ENCODE data around the gene OPN1SW.

OPN1SW gene

GRCh38 chr7:128792471-128793180, 17.0 kb upstream of the OPN1SW start:
- DNase-seq = peak in 1 of 2 experiments; percentile 15

DNA sequence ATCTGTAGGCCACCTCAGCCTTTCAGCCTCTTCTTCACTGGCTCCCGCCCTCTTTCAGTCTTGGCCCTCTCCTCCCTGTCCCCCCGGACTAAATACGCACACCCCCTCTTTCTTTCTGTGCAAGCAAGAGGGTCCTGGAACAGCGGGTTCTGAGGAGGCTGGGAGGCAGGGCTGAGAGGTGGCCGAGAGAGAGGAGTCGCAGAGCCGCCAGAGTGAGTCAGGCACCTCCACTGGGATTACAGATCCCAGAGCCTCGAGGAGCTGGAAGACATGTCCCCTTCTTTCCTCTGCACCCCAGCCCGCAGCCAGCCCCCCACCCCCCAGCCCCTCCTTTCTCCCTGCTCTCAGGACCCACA, 16.4 kb upstream of the OPN1SW start:
- DNase-seq = no peak

DNA sequence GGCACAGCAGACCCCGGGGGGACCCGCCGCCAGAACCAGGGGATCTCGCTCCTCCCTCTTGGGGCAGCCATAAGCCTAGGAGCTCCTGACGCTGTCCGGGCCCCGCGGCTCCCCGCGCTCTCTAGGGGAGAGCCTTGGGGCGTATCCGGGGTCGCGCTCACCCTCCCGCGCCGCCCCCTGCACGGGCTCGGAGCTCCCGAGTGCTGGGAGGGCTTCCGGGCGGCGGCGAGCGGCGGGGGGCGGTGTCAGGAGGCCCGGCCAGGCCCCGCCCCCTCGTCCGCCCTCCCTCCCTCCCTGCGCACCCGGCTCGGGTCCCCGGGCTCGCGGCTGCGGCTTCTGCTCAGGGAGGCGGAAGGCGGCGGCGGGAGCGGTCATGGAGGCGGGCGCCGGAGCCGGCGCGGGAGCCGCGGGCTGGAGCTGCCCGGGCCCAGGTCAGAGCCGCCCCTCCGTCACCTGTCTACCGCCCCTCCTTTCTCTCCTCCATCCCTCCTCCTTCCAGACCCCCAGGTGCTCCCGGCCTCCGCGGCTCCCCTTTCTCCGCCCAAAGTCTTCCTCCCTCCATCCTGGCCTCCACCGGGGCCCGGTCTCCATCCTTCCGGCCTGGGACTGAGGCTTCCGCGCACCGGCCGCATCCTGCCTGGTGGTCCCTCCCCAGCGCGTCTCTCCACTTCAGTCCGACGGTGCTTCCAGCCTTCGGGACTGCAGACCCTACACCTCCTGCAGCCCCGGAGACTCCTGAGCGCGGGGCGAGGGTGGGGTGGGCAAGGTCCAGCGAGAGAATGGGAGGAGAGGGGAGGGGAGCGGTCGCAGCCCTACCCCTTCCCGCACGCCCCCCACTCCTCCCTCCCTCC, 15.8 kb upstream of the OPN1SW start, which contains the start of gene CCDC136:
Gene CCDC136, plus strand, starts transcription at position 848 of the 851 bp plus-strand sequence. CDS start 444 bp downstream, outside the sequence.
- peak in 1 of 2 experiments; percentile 52 for DNase-seq

DNA sequence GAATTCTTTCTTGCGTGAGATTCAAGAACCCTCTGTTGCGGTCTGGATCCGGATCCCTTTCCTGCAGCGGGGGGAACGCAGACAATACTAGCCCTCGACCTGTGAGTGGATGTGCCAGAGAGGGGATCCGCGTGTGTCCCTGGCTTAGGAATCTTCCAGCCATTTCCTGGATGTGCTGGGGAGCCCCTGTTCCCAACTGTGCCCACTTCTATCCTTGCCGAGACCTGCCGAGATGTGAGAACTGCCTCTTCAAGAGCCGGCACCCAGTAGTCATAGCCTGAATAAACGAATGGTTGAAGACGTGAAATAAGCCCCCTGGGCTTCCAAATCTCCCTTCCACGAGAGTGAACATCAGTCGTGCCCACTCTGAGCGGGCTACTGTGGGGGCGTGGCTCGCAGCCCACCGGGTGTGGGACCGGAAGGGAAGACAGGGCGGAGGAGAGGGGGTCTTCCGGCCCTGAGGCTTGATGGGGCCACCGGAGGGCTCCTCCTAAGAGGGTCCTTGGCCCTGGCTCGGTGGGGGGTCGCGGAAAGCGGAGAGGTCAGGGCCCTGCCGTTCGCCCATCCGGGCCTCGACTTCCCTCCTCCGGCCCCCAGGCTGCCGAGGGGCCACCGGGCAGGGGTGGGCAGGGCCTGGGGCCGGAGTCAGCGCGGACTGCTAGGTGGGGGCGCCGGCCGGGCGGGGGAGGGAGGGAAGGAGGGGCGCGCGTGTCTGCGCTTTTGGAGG, 14.9 kb upstream of the OPN1SW start:
- DNase-seq = no peak

GRCh38 chr7:128788446-128789412, 13.1 kb upstream of the OPN1SW start:
- DNase-seq = no peak

DNA sequence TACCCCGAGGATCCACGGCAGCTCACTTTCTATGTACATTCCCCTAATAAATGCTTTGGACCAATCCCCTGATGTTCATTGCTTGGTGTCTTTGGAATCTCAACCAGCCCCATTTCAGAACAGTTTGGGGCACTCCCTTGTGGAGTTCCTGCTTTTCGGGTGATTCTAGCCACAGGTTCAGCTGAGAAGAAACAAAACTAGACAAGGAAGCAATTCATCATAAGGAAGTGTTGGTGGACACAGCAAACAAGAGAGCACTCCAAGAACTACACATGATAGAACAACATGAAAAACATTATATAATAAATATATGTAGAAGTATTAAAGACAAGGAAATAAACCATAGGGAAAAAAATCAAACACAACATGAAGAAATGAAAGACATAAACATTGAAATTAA, 10.1 kb upstream of the OPN1SW start:
- DNase-seq = no peak

GRCh38 chr7:128783143-128783861, 7.7 kb upstream of the OPN1SW start:
- no peak for DNase-seq

DNA sequence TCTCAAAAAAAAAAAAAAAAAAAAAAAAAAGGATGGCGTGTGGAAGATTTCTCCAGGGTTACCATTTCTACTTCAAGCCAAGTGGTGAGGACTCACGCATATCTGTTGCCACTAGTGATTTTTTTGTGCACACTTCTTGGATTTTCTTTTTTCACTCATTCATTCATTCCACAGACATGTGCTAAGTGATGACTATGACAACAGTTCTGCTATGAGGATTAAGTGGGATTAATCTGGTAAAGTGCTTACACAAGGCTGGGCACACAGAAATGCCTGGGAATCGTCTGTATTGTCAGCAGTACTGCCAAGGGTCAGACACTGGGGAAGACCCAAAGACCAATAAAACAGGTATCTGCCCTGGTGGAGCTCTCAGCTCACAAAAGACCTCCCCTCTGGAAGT, 6.3 kb upstream of the OPN1SW start:
- DNase-seq = no peak

DNA sequence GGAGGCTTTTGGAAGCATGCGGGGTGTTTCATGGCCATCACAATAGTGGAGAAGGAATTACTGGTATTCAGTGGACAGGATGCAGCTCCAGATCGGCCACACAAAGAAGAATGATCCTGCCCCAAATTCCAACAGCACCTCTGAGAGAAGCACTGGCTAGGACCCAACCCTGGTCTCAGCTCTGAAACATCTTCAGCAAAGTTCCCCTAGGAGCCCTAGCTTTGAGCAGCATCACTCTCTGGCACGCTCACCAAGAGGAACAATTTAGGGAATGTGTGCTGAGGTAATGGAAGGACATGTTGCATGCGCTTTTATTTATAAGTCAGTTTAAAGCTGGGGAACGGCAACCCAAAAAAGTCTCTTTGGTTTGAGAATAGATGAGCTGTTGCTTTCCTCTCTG, 5.5 kb upstream of the OPN1SW start:
- no peak for DNase-seq

DNA sequence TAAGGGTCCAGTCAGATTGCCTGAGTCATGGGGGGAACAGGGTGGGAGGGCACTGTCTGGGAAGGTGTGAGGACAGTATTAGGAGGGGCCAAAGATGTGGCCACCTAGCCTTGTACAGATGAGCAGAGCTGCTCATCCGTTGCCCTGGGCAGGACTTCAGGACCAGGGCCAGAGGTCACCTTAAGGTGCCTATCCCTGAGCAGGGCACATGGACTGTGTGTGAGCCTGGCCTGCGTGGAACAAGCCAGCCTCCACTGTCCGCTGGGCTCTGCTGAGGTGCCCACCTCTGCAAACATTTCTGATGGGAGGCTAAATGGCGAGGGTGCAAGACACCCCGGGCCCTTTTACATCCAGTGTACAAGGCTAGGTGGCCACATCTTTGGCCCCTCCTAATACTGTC, 3.4 kb upstream of the OPN1SW start:
- DNase-seq = no peak

DNA sequence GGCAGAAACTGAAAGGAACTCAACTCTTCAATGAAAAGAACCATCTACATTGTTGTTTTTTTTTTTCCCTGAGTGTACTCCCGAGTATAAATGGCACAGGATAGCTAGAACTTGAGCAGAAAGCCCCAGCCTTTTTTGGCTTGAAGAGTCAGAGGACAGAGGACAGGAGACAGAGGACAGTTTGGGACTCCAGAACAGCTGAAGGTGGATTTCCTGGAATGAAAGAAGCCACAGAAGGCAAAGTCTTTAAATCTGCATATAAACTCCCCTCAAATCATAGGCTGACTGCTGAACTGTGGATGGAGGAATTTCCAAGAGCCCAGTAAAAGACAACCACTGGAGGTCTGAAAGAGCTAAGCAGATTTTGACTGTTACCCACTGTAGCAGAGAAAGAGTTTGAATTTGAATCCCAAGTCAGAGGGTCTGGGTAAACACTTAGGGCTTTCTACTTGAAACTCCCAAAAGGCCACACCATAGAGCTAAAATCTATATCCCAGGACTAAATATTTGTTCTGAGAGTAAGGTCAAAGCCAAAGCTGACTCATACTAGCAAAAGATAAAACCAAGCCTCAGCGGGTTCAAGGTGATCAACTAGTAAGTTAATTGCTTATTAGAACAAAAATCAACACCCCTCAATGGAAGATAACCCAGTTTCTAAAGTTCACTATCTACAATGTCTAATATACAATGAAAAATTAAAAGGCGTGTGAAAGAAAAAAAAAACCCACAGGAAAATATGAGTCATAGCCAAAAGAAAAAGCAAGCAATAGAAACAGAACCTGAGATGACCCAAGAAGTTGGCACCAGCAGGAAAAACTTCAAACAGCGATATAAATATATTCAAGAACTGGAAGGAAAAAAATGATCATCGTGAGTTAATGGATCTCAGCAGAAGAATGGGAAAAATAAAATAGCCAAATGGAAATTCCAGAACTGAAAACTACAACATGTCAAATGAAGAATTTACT, 1.8 kb upstream of the OPN1SW start:
- DNase-seq = no peak

GRCh38 chr7:128774921-128775320, 673 bp downstream of the OPN1SW start:
- DNase-seq = no peak

- no peak for DNase-seq
Observed at GRCh38 chr7:128774029-128774689, 1.4 kb downstream of the OPN1SW start.

DNA sequence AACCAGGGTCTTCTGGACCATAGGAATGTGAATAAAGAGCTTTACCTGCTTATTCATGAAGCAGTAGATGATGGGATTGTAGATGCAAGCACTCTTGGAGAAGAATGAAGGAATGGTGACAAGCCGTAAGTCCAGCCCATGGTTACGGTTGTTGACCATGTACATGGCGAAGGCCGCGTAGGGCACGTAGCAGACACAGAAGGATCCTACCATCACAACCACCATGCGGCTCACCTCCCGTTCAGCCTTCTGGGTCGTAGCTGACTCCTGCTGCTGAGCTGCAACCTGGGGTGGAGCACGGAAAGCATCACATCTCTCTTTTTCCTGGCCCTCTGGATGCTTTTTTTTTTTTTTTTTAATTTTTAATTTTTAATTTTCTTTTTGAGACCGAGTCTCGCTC, 2.0 kb downstream of the OPN1SW start:
- no peak for DNase-seq

DNA sequence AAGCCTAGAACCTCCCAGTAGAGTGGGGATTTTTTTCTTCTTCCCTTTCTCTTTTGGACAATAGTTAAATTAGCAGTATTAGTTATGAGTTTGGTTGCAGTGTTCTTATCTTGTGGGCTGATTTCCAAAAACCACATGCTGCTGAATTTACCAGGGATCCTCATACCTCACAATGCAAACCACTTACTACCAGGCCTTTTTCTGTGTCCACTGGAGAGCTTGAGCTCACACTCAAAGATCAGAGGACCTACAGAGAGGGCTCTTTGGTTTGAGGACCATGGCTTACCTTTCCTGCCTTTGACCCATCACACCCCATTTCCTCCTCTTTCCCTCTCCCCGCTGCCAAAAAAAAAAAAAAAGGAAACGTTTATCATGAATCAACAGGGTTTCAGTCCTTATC, 5.4 kb downstream of the OPN1SW start:
- DNase-seq = no peak

DNA sequence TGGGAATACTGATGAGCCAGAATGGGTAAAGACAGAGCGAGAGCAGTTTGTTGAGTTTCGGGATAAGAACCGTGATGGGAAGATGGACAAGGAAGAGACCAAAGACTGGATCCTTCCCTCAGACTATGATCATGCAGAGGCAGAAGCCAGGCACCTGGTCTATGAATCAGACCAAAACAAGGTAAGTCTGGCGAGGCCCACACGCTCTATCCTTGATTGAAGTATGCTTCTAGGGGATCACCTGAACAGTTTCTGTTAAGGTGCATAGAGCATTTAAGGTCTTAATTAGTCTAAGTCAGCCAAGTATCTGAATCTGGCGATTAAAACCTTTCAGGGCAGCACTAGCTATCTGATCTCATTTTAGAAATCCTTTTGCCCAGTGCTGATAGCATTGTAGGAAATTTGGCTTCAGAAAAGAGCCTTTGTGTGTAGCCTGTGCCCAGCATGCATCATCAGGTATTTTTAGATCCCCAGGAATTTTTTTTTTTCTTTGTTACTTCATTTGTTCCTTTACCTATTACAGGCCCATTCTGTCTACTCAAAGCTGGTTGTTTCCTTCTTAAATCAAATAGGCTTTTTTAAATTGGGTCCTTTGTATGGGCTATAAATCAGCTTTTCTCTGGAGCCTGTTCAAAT, 8.0 kb downstream of the OPN1SW start:
- DNase-seq = no peak

GRCh38 chr7:128763541-128763940, 12.1 kb downstream of the OPN1SW start:
- DNase-seq = no peak

DNA sequence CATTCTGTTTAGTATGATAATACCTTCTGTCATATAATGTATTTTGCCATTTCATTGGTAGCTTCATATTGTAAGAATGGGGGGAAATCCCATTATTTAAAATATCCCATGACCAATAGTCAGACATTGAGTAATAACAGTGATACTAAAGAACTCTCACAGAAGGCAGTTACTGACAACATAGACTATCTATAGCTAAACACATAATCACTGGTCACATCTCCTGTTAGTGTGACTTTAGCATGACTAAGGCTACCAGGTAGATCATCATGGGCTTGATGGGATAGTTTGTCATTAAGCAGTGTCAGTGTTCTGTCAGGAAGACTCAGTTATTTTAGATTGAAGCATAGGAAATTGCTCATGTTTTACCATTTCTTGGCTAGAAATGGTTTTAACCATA, 16.4 kb downstream of the OPN1SW start:
- DNase-seq = no peak

DNA sequence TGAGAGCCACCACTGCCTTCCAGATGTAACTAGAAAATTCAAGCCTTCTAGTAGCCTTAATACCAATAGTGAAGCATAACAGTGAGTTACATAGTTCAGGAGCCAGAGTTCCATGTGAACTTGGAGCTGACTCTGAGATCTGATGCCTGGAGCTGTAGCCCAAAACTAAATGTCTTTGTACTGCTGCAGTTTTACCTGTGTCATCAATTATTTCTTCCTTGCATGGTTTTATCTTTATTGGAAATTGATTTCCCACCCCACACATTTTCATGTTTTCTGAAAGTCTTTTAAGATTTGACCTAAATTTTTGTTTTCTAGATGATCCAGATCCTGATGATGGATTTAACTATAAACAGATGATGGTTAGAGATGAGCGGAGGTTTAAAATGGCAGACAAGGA, 17.0 kb downstream of the OPN1SW start:
- DNase-seq = no peak

Data from NCI-H446 (cell line).